Measurements from ENCODE around the gene IMPG2. TPM values are rescaled to one million over a fixed set of nuclear protein-coding genes. Genes with fewer than 3 reads are reported as not detected.

Gene IMPG2
- total RNA-seq, 1 donor from 2014 or later, result 2.6 TPM

DNA sequence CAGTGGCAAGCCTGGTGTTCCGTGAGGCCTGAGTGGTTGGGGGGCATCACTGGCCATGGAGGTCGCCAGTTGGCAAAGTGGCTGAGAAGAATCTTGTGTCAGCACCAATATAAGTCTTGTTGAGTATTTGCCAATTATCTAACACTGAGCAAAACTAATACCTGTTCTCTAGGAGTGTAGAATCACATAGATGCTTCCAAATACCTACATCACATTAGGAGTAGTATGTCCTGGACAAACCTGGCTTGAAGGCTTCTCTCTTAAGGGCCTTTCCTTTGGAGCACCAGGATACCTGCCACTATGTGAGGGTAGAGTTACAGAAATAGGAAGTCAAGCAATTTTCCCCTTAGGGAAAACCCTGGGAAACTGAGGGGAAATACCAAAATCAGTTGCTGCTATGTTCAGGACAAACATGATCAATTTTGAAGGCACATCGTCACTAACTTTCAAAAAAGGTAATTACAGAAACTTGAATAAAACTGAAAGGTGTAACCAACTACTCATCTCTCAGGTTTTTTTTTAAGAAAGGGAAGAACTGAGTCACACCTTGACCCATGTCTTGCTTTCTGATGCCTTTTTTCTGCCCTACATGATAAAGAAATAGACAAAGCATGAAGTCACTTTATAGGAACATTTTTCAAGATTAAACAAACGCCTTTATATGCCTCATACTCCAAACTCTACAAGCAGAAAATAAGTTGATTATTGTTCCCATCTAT, 100.4 kb downstream of the IMPG2 start:
- no peaks in the 10 kb centered on the region for H3K4me1 ChIP-seq (ENCODE audit: control insufficient read depth in 3 of 3, insufficient read depth in 3 of 3, low read length in 3 of 3)
- no peak overlapping the region for H3K27ac ChIP-seq (ENCODE audit: low read depth, low read length)
- no peak overlapping the region for H3K9ac ChIP-seq (ENCODE audit: low read depth in 1 of 3, low read length in 3 of 3)

DNA sequence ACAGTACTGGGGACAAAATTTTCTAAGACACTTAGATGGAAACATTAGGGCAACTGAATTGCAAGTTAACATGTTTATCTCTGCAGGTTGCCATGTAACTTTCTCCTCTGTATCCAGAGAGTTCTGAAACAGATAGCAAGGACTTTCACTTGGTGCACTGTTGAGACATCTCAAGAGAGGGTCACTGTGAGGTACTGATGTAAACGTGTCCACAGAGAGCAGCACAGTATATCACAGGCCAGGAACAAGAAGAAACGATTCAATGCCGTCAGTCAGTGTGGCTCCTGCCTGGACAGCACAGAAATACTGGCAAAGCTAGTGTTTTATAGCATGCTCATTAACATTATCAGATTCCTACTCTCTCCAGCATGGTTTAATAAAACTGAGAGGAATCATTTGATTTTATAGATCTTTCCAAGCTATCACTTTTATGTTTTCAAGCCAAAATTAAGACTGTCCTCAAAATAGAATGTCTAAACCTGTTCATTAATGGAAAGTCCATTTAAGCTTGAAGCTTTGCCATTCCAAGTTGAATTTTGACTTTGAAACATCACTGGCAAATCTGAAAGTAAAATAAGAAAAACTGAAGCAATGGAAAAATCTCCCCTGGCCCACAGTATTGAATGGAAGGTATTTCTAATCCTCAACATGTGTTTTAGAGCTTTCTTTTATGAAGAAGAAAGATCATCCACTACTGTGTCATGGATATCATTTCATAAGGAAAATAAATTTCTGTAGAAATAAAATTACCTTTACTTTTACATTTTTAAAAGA, 102.7 kb downstream of the IMPG2 start:
- H3K4me3 ChIP-seq (ENCODE audit: low read length in 3 of 3), result no peak overlapping the region
- no peak overlapping the region for H3K9ac ChIP-seq (ENCODE audit: low read depth in 1 of 3, low read length in 3 of 3)
- no peaks in the 10 kb centered on the region for H3K4me1 ChIP-seq (ENCODE audit: control insufficient read depth in 3 of 3, insufficient read depth in 3 of 3, low read length in 3 of 3)
- peaks cover 0 to 4% (median 3%) of the 10 kb centered on the region in 3 donors for H3K9me3 ChIP-seq (ENCODE audit: control insufficient read depth in 3 of 3, low read length in 3 of 3)
- no peaks in the 10 kb centered on the region for H3K36me3 ChIP-seq (ENCODE audit: control insufficient read depth in 3 of 3, insufficient read depth in 3 of 3, low read length in 3 of 3)
- peak overlapping the region; percentile 25 for H3K27ac ChIP-seq (ENCODE audit: low read depth, low read length)
- no peaks in the 10 kb centered on the region for H3K27me3 ChIP-seq (ENCODE audit: control insufficient read depth in 3 of 3, insufficient read depth in 3 of 3, low read length in 3 of 3)

More for the DNA sequence above, 100.4 kb downstream of the IMPG2 start:
- H3K27me3 ChIP-seq (ENCODE audit: control insufficient read depth in 3 of 3, insufficient read depth in 3 of 3, low read length in 3 of 3), result no peaks in the 10 kb centered on the region
- H3K9me3 ChIP-seq (ENCODE audit: control insufficient read depth in 3 of 3, low read length in 3 of 3), result peaks cover 0 to 4% (median 3%) of the 10 kb centered on the region in 3 donors
- no peak overlapping the region for H3K4me3 ChIP-seq (ENCODE audit: low read length in 3 of 3)
- H3K36me3 ChIP-seq (ENCODE audit: control insufficient read depth in 3 of 3, insufficient read depth in 3 of 3, low read length in 3 of 3), result no peaks in the 10 kb centered on the region

DNA sequence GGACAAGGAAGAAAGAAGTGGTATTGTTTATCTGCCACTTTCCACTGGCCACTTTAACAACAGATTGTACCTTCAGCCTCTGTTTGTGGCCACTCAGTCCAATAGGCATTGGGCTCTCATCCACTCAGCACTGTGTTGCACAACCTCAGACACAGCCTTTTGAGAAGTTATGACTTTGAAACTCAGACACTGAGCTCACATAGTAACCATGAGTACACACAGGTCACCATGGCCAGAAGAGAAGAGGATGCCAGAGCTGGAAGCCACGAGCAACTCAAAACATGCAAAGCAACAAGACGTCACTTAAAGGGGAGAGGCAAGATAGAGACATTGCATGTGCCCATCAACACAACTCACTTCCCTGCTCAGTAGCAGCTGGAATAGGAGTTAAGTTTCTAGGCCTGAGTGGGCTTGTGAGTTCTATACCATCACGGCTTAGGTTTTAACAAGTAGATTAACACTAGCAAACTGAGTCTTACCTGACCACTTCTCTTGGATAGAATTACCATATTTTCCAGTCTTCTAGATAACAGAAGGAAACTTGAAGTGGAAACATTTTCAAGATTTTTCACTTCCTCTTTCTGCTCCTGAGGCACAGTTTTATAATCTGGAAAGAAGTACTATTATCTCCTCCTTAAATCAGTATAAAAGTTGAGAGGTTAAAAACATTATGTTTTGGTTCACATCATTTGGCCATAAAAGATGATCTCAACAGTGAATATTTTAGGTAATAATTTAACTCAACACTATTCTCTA, 103.5 kb downstream of the IMPG2 start:
- Histone ChIP-seq H3K4me3 (ENCODE audit: low read length in 3 of 3) (no peak overlapping the region), H3K9me3 (ENCODE audit: control insufficient read depth in 3 of 3, low read length in 3 of 3) (peaks cover 0 to 4% (median 3%) of the 10 kb centered on the region in 3 donors), H3K4me1 (ENCODE audit: control insufficient read depth in 3 of 3, insufficient read depth in 3 of 3, low read length in 3 of 3) (no peaks in the 10 kb centered on the region), H3K27ac (ENCODE audit: low read depth, low read length) (peak overlapping the region; percentile 25), H3K9ac (ENCODE audit: low read depth in 1 of 3, low read length in 3 of 3) (no peak overlapping the region), H3K36me3 (ENCODE audit: control insufficient read depth in 3 of 3, insufficient read depth in 3 of 3, low read length in 3 of 3) (no peaks in the 10 kb centered on the region), H3K27me3 (ENCODE audit: control insufficient read depth in 3 of 3, insufficient read depth in 3 of 3, low read length in 3 of 3) (no peaks in the 10 kb centered on the region)

DNA sequence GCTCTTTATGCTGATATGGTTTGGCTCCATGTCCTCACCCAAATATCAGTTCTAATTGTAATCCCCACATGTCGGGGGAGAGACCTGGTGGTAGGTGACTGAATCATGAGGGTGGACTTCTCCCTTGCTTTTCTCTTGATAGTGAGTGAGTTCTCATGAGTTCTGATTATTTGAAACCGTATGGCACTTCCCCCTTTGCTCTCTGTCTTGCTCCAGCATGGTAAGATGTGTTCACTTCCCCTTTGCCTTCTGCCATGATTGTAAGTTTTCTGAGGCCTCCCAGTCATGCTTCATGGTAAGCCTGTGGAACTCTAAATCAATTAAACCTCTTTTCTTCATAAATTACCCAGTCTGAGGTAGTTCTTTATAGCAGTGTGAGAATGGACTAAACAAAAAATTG, 107.6 kb downstream of the IMPG2 start:
- Histone ChIP-seq H3K36me3 (ENCODE audit: control insufficient read depth in 3 of 3, insufficient read depth in 3 of 3, low read length in 3 of 3) (no peaks in the 10 kb centered on the region), H3K9me3 (ENCODE audit: control insufficient read depth in 3 of 3, low read length in 3 of 3) (no peaks in the 10 kb centered on the region), H3K27me3 (ENCODE audit: control insufficient read depth in 3 of 3, insufficient read depth in 3 of 3, low read length in 3 of 3) (no peaks in the 10 kb centered on the region), H3K9ac (ENCODE audit: low read depth in 1 of 3, low read length in 3 of 3) (no peak overlapping the region), H3K27ac (ENCODE audit: low read depth, low read length) (no peak overlapping the region), H3K4me3 (ENCODE audit: low read length in 3 of 3) (no peak overlapping the region), H3K4me1 (ENCODE audit: control insufficient read depth in 3 of 3, insufficient read depth in 3 of 3, low read length in 3 of 3) (no peaks in the 10 kb centered on the region)

DNA sequence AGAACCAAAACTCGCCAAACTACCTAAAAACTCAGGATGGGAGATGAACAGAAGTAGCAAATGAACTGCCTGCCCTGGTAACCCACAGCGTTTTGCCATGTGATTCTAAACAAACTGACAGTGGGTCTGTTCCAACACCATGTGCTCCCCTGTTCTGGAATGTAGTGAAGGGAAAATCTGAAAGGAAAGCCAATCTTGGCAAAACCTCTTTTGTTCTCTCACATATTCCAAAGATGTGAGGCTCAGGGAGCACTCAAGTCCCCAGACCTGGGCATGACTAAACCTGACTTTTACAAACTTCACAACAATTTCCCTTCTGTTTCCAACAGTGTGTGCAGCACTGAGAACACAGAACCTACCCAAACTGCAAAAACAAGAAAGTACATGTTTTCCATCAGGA, 116.1 kb downstream of the IMPG2 start:
- no peaks in the 10 kb centered on the region for H3K4me1 ChIP-seq (ENCODE audit: control insufficient read depth in 3 of 3, insufficient read depth in 3 of 3, low read length in 3 of 3)
- H3K9ac ChIP-seq (ENCODE audit: low read depth in 1 of 3, low read length in 3 of 3), result no peak overlapping the region
- H3K36me3 ChIP-seq (ENCODE audit: control insufficient read depth in 3 of 3, insufficient read depth in 3 of 3, low read length in 3 of 3), result no peaks in the 10 kb centered on the region
- H3K27me3 ChIP-seq (ENCODE audit: control insufficient read depth in 3 of 3, insufficient read depth in 3 of 3, low read length in 3 of 3), result no peaks in the 10 kb centered on the region
- H3K27ac ChIP-seq (ENCODE audit: low read depth, low read length), result no peak overlapping the region
- no peak overlapping the region for H3K4me3 ChIP-seq (ENCODE audit: low read length in 3 of 3)
- H3K9me3 ChIP-seq (ENCODE audit: control insufficient read depth in 3 of 3, low read length in 3 of 3), result no peaks in the 10 kb centered on the region

DNA sequence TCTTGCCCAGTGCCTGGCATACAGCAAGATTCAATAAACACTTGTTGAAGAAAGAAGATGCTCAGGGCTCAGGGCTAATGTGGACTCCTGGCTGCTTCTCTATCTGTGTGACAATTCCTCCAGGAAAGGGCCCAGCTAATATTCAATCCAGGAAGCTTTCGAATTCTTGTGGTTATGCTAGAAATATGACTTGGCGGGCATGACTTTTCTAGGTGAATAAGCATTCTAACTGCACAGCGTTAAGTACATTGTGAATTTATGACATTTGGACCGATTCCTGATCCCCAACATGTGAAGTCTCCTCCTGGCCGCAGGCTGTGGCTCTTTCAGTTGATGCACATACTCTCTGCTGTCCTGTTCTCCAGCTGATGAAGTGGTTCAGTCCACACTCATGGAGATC, 117.0 kb downstream of the IMPG2 start:
- Histone ChIP-seq H3K4me1 (ENCODE audit: control insufficient read depth in 3 of 3, insufficient read depth in 3 of 3, low read length in 3 of 3) (no peaks in the 10 kb centered on the region), H3K36me3 (ENCODE audit: control insufficient read depth in 3 of 3, insufficient read depth in 3 of 3, low read length in 3 of 3) (no peaks in the 10 kb centered on the region), H3K27ac (ENCODE audit: low read depth, low read length) (no peak overlapping the region), H3K4me3 (ENCODE audit: low read length in 3 of 3) (no peak overlapping the region), H3K27me3 (ENCODE audit: control insufficient read depth in 3 of 3, insufficient read depth in 3 of 3, low read length in 3 of 3) (no peaks in the 10 kb centered on the region), H3K9ac (ENCODE audit: low read depth in 1 of 3, low read length in 3 of 3) (no peak overlapping the region), H3K9me3 (ENCODE audit: control insufficient read depth in 3 of 3, low read length in 3 of 3) (no peaks in the 10 kb centered on the region)

DNA sequence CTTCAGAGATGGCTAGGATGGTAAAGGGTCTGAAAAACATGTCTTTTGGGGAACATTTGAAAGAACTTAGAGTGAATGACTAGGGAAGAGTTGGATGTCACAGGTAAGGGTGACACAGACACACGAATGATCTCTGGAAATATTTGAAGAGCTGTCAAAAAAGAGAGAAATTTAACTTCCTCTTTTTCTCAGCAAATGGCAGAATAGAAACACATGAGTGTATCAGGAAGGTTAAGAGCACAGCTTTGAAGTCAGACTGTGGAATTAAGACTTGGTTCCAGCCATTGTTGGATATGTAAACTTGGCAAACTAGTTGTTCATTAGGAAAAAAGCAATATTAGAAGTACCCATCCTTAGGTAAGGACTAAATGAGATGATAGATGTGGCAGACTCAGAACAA, 117.7 kb downstream of the IMPG2 start:
- no peaks in the 10 kb centered on the region for H3K27me3 ChIP-seq (ENCODE audit: control insufficient read depth in 3 of 3, insufficient read depth in 3 of 3, low read length in 3 of 3)

DNA sequence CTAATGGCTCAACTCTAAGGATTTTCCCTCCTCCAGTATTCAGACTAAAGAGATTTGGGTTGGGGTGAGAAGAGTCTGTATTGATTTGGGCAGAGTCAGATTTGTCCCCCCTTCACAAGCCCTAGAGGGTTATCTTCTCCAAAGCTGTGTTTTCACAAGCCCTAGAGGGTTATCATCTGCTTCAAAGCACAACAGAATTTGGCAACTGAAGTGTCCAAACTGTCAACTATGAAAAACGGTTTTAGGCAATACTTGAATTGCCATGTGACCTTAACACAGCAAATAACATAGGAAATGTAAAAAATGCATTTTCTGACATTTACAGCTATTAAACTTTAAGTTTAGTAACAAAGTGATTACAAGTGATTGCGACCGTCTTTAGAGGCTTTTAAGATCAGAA, 119.9 kb downstream of the IMPG2 start:
- no peaks in the 10 kb centered on the region for H3K4me1 ChIP-seq (ENCODE audit: control insufficient read depth in 3 of 3, insufficient read depth in 3 of 3, low read length in 3 of 3)
- H3K27ac ChIP-seq (ENCODE audit: low read depth, low read length), result no peak overlapping the region
- no peak overlapping the region for H3K4me3 ChIP-seq (ENCODE audit: low read length in 3 of 3)
- no peak overlapping the region for H3K9ac ChIP-seq (ENCODE audit: low read depth in 1 of 3, low read length in 3 of 3)
- no peaks in the 10 kb centered on the region for H3K9me3 ChIP-seq (ENCODE audit: control insufficient read depth in 3 of 3, low read length in 3 of 3)
- no peaks in the 10 kb centered on the region for H3K27me3 ChIP-seq (ENCODE audit: control insufficient read depth in 3 of 3, insufficient read depth in 3 of 3, low read length in 3 of 3)
- no peaks in the 10 kb centered on the region for H3K36me3 ChIP-seq (ENCODE audit: control insufficient read depth in 3 of 3, insufficient read depth in 3 of 3, low read length in 3 of 3)

More for the DNA sequence above, 117.7 kb downstream of the IMPG2 start:
- no peaks in the 10 kb centered on the region for H3K9me3 ChIP-seq (ENCODE audit: control insufficient read depth in 3 of 3, low read length in 3 of 3)
- no peak overlapping the region for H3K27ac ChIP-seq (ENCODE audit: low read depth, low read length)
- H3K4me3 ChIP-seq (ENCODE audit: low read length in 3 of 3), result no peak overlapping the region
- H3K9ac ChIP-seq (ENCODE audit: low read depth in 1 of 3, low read length in 3 of 3), result no peak overlapping the region
- no peaks in the 10 kb centered on the region for H3K36me3 ChIP-seq (ENCODE audit: control insufficient read depth in 3 of 3, insufficient read depth in 3 of 3, low read length in 3 of 3)
- H3K4me1 ChIP-seq (ENCODE audit: control insufficient read depth in 3 of 3, insufficient read depth in 3 of 3, low read length in 3 of 3), result no peaks in the 10 kb centered on the region

DNA sequence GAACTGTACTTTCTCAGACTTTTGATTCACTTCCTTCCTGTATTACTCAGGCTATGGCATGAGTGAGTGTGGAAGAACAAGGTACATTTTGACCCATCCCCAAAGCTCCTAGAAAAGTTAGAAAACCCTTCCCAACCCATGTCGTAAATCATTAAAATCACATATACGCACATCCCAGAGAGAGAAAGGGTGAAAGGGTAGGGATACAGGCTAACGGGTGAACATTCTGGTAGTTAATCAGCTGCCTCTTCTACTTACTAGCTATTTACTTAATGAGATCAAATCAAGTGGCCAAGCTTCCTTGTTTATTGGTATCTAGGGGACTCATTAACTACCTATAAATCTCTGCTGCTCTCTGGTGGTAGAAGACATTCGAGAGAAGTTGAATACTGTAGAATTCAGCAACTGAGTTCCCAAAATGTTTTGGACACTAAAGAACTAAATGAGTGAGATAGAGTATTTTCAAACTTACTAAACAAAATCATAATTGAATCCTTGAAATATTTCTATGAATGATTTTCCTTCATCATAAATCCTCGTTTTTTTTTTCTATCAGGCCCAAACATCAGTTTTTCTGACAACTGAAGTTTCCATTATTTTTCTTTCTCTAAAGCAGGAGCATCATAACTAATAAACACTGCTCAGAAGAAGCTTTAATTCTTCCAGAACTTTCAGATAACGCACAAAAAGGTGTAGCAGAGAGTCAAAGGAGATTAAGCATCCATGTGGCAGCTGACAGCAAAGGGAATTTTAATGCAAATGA, 124.2 kb downstream of the IMPG2 start:
- no peak overlapping the region for H3K27ac ChIP-seq (ENCODE audit: low read depth, low read length)
- no peaks in the 10 kb centered on the region for H3K4me1 ChIP-seq (ENCODE audit: control insufficient read depth in 3 of 3, insufficient read depth in 3 of 3, low read length in 3 of 3)
- H3K9me3 ChIP-seq (ENCODE audit: control insufficient read depth in 3 of 3, low read length in 3 of 3), result no peaks in the 10 kb centered on the region
- H3K4me3 ChIP-seq (ENCODE audit: low read length in 3 of 3), result no peak overlapping the region
- no peaks in the 10 kb centered on the region for H3K27me3 ChIP-seq (ENCODE audit: control insufficient read depth in 3 of 3, insufficient read depth in 3 of 3, low read length in 3 of 3)
- no peaks in the 10 kb centered on the region for H3K36me3 ChIP-seq (ENCODE audit: control insufficient read depth in 3 of 3, insufficient read depth in 3 of 3, low read length in 3 of 3)
- no peak overlapping the region for H3K9ac ChIP-seq (ENCODE audit: low read depth in 1 of 3, low read length in 3 of 3)
